ENCODE results near the gene PREP.

DNA sequence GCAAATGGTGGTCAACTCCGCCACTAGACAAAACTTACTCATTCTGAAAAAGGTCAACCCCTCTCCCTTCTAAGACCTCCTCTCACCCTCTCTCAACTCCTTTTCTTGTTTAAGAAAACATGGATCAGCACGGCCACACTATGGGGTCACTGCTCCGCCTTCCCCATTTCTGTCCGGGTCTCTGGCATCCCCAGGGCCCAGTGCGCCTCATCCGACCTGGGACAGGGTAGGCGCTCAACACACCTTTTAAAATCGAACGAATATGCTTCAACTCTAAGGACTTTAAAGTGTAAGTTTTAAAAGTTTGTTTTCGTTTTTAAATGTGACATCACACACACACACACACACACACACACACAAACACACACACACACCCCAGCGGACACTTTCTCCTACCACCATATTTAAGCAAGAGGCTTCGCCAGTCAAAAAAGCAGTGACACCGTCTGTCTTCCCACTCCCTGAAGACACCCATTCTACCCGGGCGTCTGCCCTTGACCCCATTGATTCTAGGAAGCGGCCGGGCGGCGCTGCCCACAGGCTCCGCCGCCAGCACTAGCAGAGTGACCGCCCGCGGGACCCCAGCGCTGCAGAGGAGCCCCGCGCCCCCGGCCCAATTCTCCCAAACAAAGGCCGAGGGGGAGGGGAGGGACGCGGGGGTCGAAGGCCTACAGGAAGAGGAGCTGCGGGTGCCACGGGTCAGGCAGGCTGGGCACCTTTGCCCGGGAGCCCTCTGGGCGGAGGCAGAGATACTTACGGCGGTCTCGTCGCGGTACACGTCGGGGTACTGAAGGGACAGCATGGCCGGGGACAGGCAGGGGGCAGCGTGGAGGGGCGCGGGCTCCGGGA is 568 bp downstream of the PREP start:
- TF ChIP-seq POLR2A (IDR thresholded peaks at IDR 0.05) (no peak), CTCF (IDR thresholded peaks at IDR 0.05) (no peak)
